BE2C (cell line): ENCODE results near the gene MAGI1.

Experiments used
- DNase-seq: peaks from one replicate; pipeline ENCODE4 v3.0.0-alpha.2; 2020
- H3K27me3 ChIP-seq: fragments of 250-450 bp; sonication (Bioruptor Pico); 2 replicates; pipeline ENCODE4 v1.5.1; 2020; ENCODE audit warnings: mild to moderate bottlenecking
- H3K36me3 ChIP-seq: fragments of 250-450 bp; sonication (Bioruptor Pico); 2 replicates; pipeline ENCODE4 v1.5.1; 2020; ENCODE audit warnings: mild to moderate bottlenecking
- H3K4me1 ChIP-seq: fragments of 250-450 bp; sonication (Bioruptor Pico); 2 replicates; pipeline ENCODE4 v1.5.1; 2020
- H3K4me3 ChIP-seq: 2 replicates; pipeline ENCODE4 v1.5.1; 2011; ENCODE audit warnings: low read depth, low read length
- H3K9me3 ChIP-seq: fragments of 250-450 bp; sonication (Bioruptor Pico); 2 replicates; pipeline ENCODE4 v1.5.1; 2020
- CTCF ChIP-seq: IDR thresholded peaks from 2 replicates; pipeline ENCODE4 v1.5.1; 2012; ENCODE audit warnings: mild to moderate bottlenecking, low read depth, low read length

The MAGI1 gene

GRCh38 chr3:65993134-65993900, 45.4 kb downstream of the MAGI1 start:
- DNase-seq = no peak
- TF ChIP-seq CTCF = no peak
- H3K4me3 ChIP-seq = no peak overlapping the region

GRCh38 chr3:65992106-65992505, 46.6 kb downstream of the MAGI1 start:
- no peak for DNase-seq
- TF ChIP-seq CTCF = no peak
- no peak overlapping the region for H3K4me3 ChIP-seq
- no peaks in the 10 kb centered on the region for H3K9me3 ChIP-seq
- no peaks in the 10 kb centered on the region for H3K4me1 ChIP-seq
- H3K36me3 ChIP-seq = no peaks in the 10 kb centered on the region
- H3K27me3 ChIP-seq = no peaks in the 10 kb centered on the region

More at GRCh38 chr3:65993134-65993900, 45.4 kb downstream of the MAGI1 start:
- no peaks in the 10 kb centered on the region for H3K36me3 ChIP-seq
- H3K27me3 ChIP-seq = no peaks in the 10 kb centered on the region
- H3K9me3 ChIP-seq = no peaks in the 10 kb centered on the region
- no peaks in the 10 kb centered on the region for H3K4me1 ChIP-seq

GRCh38 chr3:65988411-65989180, 50.1 kb downstream of the MAGI1 start:
- no peak for DNase-seq
- Histone ChIP-seq H3K36me3 (no peaks in the 10 kb centered on the region), H3K4me3 (no peak overlapping the region), H3K27me3 (no peaks in the 10 kb centered on the region), H3K9me3 (no peaks in the 10 kb centered on the region), H3K4me1 (no peaks in the 10 kb centered on the region)
- TF ChIP-seq CTCF = no peak

- no peak for DNase-seq
- TF ChIP-seq CTCF = no peak
Measured at GRCh38 chr3:65986285-65986684, 52.4 kb downstream of the MAGI1 start.

GRCh38 chr3:65984975-65985374, 53.7 kb downstream of the MAGI1 start:
- Histone ChIP-seq H3K36me3 (no peaks in the 10 kb centered on the region), H3K4me3 (no peak overlapping the region), H3K27me3 (no peaks in the 10 kb centered on the region), H3K9me3 (no peaks in the 10 kb centered on the region), H3K4me1 (no peaks in the 10 kb centered on the region)
- no peak for DNase-seq
- TF ChIP-seq CTCF = no peak

More at GRCh38 chr3:65986285-65986684, 52.4 kb downstream of the MAGI1 start:
- Histone ChIP-seq H3K27me3 (no peaks in the 10 kb centered on the region), H3K4me1 (no peaks in the 10 kb centered on the region), H3K4me3 (no peak overlapping the region), H3K9me3 (no peaks in the 10 kb centered on the region), H3K36me3 (no peaks in the 10 kb centered on the region)

- Histone ChIP-seq H3K9me3 (no peaks in the 10 kb centered on the region), H3K27me3 (no peaks in the 10 kb centered on the region), H3K36me3 (no peaks in the 10 kb centered on the region), H3K4me3 (no peak overlapping the region), H3K4me1 (no peaks in the 10 kb centered on the region)
- TF ChIP-seq CTCF = no peak
- no peak for DNase-seq
Measured at GRCh38 chr3:65983100-65983499, 55.6 kb downstream of the MAGI1 start.
